Esophagus muscularis mucosa (tissue), 4 donors: ENCODE data around the gene HHIPL1. TPM values are rescaled to one million over a fixed set of nuclear protein-coding genes. Genes with fewer than 3 reads are reported as not detected.

ENCODE experiments used
- DNase-seq: peaks from one replicate; pipeline ENCODE4 v3.0.0-alpha.2; 2017; ENCODE audit errors: extremely low spot score
- H3K27ac ChIP-seq, 4 donors: fragments of 200-600 bp; sonication (generic); replicated peaks in 1 of 4; 1 replicate in 3 of 4; 2 replicates in 1 of 4; pipeline ENCODE4 v1.5.1; 2016 to 2019; ENCODE audit warnings: mild to moderate bottlenecking in 1 of 4
- H3K27me3 ChIP-seq, 4 donors: fragments of 200-600 bp; sonication (generic); one replicate each; pipeline versions ENCODE4 v1.5.1 to v1.6.0; 2016 to 2019
- H3K36me3 ChIP-seq, 4 donors: fragments of 200-600 bp; sonication (generic); one replicate each; pipeline ENCODE4 v1.5.1; 2016 to 2019
- H3K4me1 ChIP-seq, 4 donors: fragments of 200-600 bp; sonication (generic); one replicate each; pipeline ENCODE4 v1.5.1; 2016 to 2019
- H3K4me3 ChIP-seq, 4 donors: fragments of 200-600 bp; sonication (generic); 1 replicate in 2 of 4; 2 replicates in 2 of 4; pipeline ENCODE4 v1.5.1; 2016 to 2019; ENCODE audit warnings: mild to moderate bottlenecking in 4 of 4, moderate library complexity in 1 of 4
- H3K9me3 ChIP-seq, 4 donors: fragments of 200-600 bp; sonication (generic); 1 replicate in 3 of 4; 2 replicates in 1 of 4; pipeline ENCODE4 v1.5.1; 2016 to 2019
- EP300 ChIP-seq: sonication (generic); formaldehyde crosslinking; IDR thresholded peaks from one replicate; pipeline ENCODE4 v1.6.1; 2017; ENCODE audit warnings: antibody characterized with exemption
- POLR2A ChIP-seq: fragments of 450-650 bp; IDR thresholded peaks from one replicate; pipeline ENCODE4 v1.6.1; 2017; ENCODE audit warnings: antibody characterized with exemption, moderate library complexity, mild to moderate bottlenecking, low read depth
- POLR2AphosphoS5 ChIP-seq, 2 donors: sonication (generic); formaldehyde crosslinking; IDR thresholded peaks; one replicate each; pipeline ENCODE4 v1.6.1; 2017; ENCODE audit warnings: antibody characterized with exemption in 2 of 2
- WGBS: methylation state at CpG from one replicate; pipeline ENCODE4 v1.1.5; 2018; 5-methylcytosine and 5-hydroxymethylcytosine counted together
- intact Hi-C: fragments of 100-400 bp; cut with DNase I; formaldehyde crosslinking; loops from one replicate; pipeline ENCODE4 v1.15.1; 2023
- total RNA-seq, 4 donors: library from RNA; depleted of rRNA; stranded (reverse); fragments of >200 nt; gene quantifications; one replicate each; pipeline versions ENCODE4 v1.1.0 to v1.2.1, GENCODE V29; 2016
- TF ChIP-seq, protein P1 (sequence below), 3 experiments: fragments of 200-600 bp in 2 of 3; fragments of 450-650 bp in 1 of 3; sonication (generic) in 2 of 3; IDR thresholded peaks; one replicate each; pipeline ENCODE4 v1.5.1; 2017 to 2019; ENCODE audit warnings: antibody characterized with exemption in 3 of 3, mild to moderate bottlenecking in 2 of 3, moderate library complexity in 1 of 3

Gene HHIPL1
- total RNA-seq, 4 donors from 2014 or later = 4.2 to 9.1 (median 5.9) TPM

DNA sequence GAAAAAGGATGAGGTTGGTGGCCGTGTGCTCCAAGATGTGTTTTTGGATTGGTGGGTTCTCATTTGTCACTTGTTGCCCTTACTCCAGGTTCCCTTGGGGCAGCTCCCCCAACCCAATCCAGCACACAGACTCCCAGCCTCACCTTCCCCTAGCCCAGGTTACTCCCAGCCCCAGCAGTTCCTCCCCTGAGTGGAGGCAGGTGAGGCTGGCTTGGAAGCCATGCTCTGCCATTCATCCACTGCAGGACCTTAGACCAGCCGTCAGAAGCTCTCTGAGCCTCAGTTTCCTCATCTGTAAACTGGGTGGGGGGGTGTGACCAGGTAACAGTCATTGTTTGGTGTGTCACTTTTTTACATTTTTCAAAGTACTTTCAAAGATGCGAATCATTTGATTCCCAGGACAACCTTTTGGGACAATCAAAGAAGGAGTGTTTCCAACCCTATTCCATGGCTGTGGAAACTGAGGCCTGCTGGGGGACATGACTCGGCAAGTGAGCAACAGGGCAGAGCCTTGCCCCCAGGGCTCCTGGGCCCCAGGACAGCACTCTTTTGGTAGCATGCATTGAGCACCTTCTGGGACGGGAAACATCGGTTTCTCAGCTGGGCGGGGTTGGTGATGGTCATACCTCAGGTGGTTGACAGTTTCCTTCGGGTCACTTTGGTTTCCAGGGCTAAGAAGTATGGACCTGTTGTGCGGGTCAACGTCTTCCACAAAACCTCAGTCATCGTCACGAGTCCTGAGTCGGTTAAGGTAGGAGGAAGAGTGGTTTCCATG lies 46.4 kb downstream of the HHIPL1 start:
- TF ChIP-seq EP300 (no peak), POLR2A (no peak), POLR2AphosphoS5 (IDR thresholded peaks at IDR 0.05) (no peak)
- TF ChIP-seq, protein P1, sequence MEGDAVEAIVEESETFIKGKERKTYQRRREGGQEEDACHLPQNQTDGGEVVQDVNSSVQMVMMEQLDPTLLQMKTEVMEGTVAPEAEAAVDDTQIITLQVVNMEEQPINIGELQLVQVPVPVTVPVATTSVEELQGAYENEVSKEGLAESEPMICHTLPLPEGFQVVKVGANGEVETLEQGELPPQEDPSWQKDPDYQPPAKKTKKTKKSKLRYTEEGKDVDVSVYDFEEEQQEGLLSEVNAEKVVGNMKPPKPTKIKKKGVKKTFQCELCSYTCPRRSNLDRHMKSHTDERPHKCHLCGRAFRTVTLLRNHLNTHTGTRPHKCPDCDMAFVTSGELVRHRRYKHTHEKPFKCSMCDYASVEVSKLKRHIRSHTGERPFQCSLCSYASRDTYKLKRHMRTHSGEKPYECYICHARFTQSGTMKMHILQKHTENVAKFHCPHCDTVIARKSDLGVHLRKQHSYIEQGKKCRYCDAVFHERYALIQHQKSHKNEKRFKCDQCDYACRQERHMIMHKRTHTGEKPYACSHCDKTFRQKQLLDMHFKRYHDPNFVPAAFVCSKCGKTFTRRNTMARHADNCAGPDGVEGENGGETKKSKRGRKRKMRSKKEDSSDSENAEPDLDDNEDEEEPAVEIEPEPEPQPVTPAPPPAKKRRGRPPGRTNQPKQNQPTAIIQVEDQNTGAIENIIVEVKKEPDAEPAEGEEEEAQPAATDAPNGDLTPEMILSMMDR (IDR thresholded peaks at IDR 0.05) = no peak
- DNase-seq = no peak
- 90% methylated on average over 13 of the region's 13 CpGs for WGBS

DNA sequence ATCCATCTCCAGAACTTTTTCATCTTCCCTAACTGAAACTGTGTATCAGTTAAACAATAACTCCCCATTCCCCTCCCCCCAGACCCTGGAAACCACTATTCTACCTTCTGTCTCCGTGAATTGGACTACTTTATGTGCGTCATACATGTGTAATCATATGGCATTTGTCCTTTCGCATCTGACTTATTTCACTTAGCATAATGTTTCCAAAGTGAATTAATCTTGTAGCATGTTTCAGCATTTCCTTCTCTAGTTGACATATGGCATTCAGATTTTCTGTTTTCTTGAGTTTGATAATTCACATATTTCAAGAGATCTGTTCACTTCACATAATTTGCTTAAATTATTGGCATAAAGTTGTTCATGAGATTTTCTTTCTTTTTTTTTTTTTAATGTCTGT lies 49.0 kb downstream of the HHIPL1 start:
- H3K4me3 ChIP-seq = no peak overlapping the region
- WGBS = 82% methylated on average over 3 of the region's 3 CpGs
- intact Hi-C loops = no loop called here

More for the DNA sequence above, 46.4 kb downstream of the HHIPL1 start:
- no peaks in the 10 kb centered on the region for H3K9me3 ChIP-seq
- intact Hi-C loops = loop anchor here (2.0 kb wide), 1 partner anchor 38 kb away; no protein-coding TSS in a partner anchor
- H3K4me1 ChIP-seq = no peaks in the 10 kb centered on the region
- no peak overlapping the region for H3K4me3 ChIP-seq
- no peak overlapping the region for H3K27ac ChIP-seq
- H3K36me3 ChIP-seq = no peaks in the 10 kb centered on the region
- no peaks in the 10 kb centered on the region for H3K27me3 ChIP-seq

DNA sequence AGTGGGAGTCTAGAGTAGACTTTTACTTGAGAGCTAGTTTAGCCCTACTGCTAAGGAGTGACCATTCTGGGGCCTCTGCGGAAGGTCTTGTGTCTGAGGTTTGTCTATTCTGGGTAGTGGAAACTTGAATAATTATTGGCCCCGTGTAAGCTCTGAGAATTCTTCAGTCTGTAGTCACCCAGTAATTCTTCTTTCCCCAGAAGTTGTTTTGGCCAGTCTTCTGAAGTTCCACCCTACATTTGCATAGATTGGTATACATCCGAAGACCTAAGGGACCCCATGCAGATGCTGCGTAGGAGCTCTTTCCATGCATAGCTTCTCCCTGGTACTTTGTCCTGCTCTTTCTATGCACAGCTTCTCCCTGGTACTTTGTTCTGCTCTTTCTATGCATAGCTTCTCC lies 52.0 kb downstream of the HHIPL1 start:
- H3K36me3 ChIP-seq = peaks cover 0 to 3% (median 0%) of the 10 kb centered on the region in 4 donors
- no peak overlapping the region for H3K4me3 ChIP-seq
- no peak for DNase-seq
- TF ChIP-seq EP300 = no peak
- TF ChIP-seq, protein P1 (IDR thresholded peaks at IDR 0.05) = no peak
- TF ChIP-seq POLR2A = no peak
- TF ChIP-seq POLR2AphosphoS5 (IDR thresholded peaks at IDR 0.05) = no peak
- no peaks in the 10 kb centered on the region for H3K4me1 ChIP-seq
- WGBS = 91% methylated on average over 3 of the region's 4 CpGs
- intact Hi-C loops = no loop called here
- H3K27me3 ChIP-seq = no peaks in the 10 kb centered on the region
- no peak overlapping the region for H3K27ac ChIP-seq
- no peaks in the 10 kb centered on the region for H3K9me3 ChIP-seq

More for the DNA sequence above, 49.0 kb downstream of the HHIPL1 start:
- DNase-seq = no peak
- H3K9me3 ChIP-seq = no peaks in the 10 kb centered on the region
- TF ChIP-seq POLR2AphosphoS5 (IDR thresholded peaks at IDR 0.05) (no peak), EP300 (no peak)
- TF ChIP-seq, protein P1 (IDR thresholded peaks at IDR 0.05) = no peak
- H3K27me3 ChIP-seq = no peaks in the 10 kb centered on the region
- H3K27ac ChIP-seq = no peak overlapping the region
- H3K36me3 ChIP-seq = peaks cover 0 to 1% (median 0%) of the 10 kb centered on the region in 4 donors
- no peaks in the 10 kb centered on the region for H3K4me1 ChIP-seq

DNA sequence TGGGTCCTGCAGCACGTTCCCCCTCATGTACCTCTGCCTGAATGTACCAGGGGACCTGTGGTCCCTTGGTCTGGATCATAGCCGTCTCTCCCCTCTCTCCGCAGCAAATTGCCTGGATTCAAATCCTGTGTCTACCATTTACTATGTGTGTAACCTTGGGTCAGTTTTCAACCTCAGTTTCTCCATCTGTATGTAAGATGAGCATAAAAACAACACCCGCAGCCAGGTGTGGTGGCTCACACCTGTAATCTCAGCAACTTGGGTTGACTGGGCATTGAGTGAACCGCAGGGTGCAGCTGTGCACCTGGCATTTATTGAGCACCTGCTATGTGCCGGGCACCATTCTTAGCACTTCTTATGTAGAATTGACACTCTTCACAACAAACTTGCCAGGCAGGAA lies 53.3 kb downstream of the HHIPL1 start:
- Histone ChIP-seq H3K36me3 (peaks cover 0 to 3% (median 0%) of the 10 kb centered on the region in 4 donors), H3K27ac (no peak overlapping the region), H3K9me3 (peaks cover 0 to 4% (median 2%) of the 10 kb centered on the region in 4 donors), H3K4me3 (no peak overlapping the region), H3K27me3 (no peaks in the 10 kb centered on the region), H3K4me1 (no peaks in the 10 kb centered on the region)
- TF ChIP-seq EP300 (no peak), POLR2A (no peak), POLR2AphosphoS5 (IDR thresholded peaks at IDR 0.05) (no peak)
- TF ChIP-seq, protein P1 (IDR thresholded peaks at IDR 0.05) = no peak
- DNase-seq = no peak
- intact Hi-C loops = no loop called here
- 77% methylated on average over 6 of the region's 6 CpGs for WGBS
